Stimulated activated CD4-positive, alpha-beta T cell treated with anti-CD3 and anti-CD28 coated beads, Interleukin-15, amount 100 ng/mL, for 24 hours (primary cell): Measurements from ENCODE around the gene GSC2.

ENCODE experiments used
- DNase-seq: peaks from one replicate; pipeline ENCODE4 v3.0.0-alpha.2; 2020

GSC2 gene

DNA sequence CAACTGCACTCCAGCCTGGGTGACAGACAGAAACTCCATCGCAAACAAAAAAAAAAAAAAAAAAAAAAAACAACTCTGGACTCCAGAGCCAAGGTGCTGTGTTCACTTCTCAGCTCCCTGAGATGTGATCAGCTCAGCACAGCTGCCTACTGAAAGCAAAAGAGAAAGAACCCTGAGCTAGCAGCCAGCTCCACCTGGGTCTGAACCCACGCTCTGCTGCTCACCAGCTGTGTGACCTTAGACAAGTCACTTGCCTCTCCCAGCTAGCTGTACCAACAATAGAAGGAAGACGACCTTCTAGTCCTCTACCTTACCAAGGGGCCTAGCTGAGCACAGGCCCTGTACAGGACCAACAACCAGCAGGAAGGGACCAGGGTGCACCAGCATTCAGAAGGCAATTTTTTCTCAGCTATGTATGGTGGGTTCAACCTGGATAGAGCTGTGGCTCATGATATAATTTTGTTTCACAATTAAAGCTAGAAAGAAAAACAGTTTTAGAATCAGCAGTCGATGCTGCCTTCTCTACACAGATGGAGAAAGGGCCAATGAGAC lies 31.7 kb downstream of the GSC2 start:
- peak; percentile 38 for DNase-seq

DNA sequence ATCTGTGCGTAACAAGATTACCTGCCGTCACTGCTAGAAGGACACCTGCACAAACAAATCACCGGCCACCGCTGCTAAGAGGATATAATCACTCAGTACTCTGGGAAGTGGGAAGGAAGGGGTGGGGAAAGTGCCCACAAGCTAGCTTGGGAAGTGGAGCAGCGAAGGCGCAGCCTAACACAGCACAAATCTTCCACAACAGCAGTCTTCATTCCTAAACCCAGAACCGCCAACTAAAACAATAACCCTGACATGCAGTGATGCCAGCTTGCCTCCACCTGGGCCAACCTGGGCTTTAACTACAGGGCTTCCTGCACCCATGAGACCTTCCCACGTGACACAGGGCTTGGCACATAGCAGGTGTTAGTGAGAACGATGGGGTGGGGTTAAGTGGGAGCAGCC lies 33.0 kb downstream of the GSC2 start:
- DNase-seq, result no peak

DNA sequence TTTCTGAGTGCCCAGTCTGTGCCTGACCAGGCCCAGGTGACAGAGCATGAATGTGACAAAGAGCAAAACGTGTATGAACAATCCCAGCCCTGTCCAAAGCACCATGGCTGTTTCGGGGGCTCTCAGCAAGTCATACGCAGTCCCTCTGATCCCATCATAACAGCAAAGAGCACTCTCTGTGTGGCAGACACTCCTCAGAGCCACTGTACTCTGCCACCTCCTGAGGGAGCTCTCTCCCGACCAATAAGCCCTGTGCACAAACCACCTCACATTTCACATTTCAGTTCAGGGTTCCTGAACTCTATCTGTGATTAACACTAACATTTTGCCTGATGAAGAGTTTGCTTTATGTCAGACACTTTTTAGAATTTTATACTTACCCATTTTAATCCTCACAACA lies 34.5 kb downstream of the GSC2 start:
- no peak for DNase-seq

DNA sequence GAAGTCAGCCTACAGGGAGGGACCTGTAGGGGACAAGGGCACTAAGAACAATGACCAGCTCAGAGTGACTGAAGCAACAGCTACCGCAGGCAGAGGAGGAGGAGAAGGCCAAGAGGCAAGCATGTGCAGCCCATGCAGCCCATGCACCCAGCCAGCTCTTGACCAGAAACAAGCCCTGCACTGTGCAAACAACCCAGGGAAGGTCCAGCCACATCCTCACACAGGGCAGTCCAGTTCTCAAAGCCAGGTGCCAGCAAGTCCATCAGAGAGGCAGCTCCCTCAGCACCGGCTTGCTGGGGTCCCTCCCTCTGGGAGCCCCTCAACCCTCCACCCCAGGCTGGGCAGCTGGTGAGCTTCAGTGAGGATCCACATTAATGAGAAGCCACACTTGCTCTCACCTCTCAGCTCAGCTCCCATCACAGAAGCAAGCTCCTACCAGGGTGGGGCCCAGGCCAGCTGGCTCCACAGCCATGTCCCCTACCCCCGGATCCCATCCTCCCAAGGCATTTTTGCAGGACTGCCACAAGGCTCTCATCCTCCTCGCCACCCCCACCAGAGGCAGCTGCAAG lies 35.0 kb downstream of the GSC2 start:
- no peak for DNase-seq

DNA sequence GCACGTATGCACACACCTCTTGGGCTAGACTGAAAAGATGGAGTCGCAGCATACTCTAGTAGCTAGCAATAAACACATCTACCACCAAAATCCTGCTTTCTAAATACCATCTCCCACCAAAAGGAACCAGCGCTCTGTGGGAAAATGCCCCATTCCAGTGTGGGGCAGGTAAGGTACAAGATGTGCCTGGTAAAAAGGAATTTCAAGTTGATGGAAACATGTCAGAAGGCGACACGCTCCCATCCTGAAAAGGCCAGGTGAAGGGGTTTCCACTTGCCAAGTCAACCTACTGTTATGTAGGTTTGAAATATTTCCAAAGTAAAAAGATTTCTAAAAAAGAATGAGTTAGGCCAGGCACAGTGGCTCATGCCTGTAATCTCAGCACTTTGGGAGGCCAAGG lies 36.7 kb downstream of the GSC2 start:
- DNase-seq, result no peak

DNA sequence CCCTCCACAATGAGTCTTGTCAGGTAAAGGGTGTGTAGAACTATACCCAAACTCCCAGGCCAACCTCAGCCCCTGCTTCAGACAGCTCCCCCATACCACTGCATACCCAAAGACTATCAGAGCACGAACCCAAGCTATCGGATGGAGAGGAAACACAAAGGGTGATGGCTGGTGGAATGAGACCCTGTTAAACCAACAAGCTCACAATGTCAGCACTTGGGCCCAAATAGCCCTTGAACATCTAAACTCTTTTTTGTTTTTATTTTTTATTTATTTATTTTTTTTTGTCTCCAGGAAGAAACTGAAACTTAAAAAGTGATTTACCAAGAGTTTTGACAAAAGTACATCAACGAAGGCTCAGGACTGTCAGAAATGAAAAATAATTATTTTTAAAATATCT lies 38.5 kb downstream of the GSC2 start:
- DNase-seq, result no peak

DNA sequence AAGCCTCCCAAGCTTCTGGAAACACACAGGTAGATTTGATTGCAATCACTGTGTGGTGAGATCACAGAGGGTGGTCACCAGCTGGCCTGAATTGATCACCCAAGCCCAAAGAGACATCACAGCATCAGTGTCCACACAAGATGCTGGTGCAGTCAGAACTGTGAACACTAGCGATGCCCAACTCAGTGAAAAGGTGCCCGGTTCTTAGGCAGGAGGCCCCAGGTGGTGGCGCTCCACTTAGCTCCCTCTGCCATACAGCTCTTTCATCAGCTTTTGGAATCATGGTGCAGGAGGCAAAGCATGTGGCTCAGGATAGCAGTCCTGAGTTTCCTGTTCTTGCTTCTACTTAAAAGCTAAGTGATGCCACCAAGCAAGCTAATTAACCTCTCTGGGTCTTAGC lies 39.0 kb downstream of the GSC2 start:
- no peak for DNase-seq

DNA sequence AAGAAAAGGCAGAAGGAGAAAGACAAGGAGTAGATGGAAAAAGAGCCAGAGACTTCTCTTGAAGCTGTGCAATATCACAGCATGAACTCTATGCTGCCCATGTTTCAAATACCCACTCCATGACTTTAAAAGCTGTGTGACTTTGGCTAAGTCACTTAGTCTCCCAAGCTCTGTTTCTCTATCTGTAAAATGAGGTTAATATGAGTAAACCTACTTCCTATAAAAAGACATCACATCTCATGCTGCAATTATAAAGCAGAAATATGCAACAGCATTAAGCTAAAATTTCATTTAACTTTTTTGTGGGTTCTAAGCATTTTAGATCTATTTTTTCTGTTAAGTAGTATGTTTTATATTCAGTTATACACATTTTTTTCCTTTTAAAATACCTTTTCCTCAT lies 39.4 kb downstream of the GSC2 start:
- DNase-seq, result no peak

DNA sequence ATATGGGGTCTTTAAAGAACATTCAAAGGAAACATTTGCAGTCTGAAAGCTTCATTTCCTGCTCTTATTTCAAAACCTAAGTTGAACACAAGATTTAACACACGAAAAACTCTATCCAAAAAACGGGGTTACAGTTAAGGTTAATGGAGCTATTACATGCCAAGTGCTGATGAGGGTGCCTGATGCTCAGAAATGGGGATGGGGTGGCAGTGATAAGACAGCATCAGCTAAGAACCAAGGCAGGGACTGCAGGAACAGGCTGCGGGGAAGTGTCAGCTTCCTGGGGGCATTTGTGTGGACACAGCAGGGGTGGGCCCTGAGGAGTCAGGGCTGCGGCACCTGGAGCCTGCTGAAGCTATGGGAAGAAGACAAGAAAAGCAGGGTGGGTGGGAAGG lies 40.0 kb downstream of the GSC2 start:
- no peak for DNase-seq

DNA sequence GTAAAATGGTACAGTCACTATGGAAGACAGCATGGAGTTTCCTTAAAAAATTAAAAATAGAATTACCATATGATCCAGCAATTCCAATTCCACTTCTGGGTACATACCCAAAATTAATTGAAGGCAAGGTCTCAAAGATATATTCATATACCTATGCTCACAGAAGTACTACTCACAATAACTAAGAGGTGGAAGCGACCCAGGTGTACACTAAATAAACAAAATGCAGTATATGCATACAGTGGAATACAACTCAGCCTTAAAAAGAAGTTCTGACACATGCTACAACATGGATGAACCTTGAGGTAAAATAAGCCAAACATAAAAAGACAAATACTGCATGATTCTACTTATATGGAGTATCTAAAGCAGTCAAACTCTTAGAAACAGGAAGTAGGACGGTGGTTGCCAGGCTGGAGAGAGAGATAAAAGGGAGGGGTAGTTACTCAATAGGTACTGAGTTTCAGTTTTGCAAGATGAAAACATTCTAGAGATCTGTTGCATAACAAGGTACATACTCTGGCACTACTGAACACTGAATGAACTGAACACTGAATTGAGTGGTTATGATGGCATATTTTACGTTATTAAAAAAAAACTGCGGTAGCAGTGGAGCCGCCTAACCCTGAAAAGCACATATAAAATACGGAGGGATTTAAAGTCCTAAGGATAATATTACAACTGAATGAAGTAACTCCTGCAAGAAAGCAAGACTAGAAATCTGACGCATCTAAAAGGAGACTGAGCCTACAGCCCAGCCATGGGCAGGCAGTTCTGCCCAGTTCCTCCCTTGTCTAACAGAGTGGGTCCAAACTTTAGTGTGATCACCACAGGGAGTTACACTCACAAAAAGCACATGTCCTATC lies 40.7 kb downstream of the GSC2 start:
- DNase-seq, result peak; percentile 56

DNA sequence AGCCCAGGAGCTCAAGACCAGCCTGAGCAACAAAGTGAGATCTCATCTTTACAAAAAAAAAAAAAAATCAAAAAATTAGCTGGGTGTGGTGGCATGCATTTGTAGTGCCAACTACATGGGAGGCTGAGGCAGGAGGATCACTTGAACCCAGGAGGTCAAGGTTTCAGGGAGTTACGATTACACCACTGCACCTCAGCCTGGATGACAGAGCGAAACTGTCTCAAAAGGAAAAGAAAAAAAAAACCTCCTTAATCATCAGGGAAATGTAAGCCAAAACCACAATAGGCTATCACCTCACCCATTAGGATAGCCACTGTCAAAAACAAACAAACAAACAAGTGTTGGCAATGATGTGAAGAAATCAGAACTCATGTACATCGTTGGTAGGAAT lies 41.3 kb downstream of the GSC2 start:
- DNase-seq, result no peak

DNA sequence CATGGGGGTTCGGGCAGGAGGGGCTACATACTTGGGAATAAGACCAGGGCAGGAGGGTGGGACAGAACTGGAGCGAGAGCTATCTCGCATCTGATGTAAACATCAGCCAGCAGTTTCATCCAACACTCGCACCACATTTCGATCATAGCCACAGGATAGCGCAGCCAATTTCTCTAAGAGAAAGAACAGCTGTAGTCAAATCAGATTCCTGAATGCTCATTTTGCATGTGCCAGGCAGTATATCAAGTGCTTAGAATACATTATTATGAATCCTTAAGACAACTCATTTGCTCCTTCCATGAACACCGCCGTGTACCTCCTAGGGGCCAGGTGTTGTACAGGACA lies 42.4 kb downstream of the GSC2 start:
- no peak for DNase-seq

DNA sequence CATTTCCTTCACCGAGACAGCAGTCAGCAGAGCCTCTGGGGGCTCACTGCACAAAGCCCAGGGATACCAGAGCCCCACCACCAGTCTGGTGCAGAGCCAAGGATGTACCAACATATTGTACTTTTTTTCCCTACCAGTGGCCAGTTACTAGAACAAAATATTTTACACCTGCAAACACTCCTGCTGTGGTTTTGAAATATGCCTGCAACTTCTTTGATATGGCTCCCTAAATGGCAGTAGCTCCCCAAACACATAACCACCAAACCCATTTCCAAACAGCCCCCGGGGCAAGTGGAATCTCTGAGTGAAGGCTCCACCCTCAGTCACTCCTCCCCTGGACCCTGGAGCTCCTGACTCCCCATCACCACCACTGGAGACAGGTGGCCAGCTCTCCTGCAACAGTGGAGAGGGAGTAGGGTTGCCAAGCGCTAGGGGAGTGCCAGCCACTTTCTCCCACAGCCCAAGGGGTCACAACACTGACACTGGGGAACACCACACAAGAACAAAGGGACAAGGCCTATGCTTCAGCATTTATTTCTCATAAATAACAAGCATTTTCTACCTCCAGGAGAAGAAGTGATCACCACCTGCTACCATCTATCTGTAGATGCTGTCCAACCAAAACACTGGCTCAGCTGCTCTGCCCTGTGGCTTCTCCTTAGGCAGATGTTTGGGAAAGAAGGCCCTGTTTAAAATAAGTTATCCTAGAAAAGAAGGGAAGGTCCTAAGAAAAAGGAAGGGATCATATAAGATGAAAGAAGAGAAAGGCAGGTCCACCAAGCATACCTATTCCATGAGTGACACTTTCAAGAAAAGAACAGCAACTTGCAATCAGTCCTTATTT lies 43.0 kb downstream of the GSC2 start:
- DNase-seq, result no peak

DNA sequence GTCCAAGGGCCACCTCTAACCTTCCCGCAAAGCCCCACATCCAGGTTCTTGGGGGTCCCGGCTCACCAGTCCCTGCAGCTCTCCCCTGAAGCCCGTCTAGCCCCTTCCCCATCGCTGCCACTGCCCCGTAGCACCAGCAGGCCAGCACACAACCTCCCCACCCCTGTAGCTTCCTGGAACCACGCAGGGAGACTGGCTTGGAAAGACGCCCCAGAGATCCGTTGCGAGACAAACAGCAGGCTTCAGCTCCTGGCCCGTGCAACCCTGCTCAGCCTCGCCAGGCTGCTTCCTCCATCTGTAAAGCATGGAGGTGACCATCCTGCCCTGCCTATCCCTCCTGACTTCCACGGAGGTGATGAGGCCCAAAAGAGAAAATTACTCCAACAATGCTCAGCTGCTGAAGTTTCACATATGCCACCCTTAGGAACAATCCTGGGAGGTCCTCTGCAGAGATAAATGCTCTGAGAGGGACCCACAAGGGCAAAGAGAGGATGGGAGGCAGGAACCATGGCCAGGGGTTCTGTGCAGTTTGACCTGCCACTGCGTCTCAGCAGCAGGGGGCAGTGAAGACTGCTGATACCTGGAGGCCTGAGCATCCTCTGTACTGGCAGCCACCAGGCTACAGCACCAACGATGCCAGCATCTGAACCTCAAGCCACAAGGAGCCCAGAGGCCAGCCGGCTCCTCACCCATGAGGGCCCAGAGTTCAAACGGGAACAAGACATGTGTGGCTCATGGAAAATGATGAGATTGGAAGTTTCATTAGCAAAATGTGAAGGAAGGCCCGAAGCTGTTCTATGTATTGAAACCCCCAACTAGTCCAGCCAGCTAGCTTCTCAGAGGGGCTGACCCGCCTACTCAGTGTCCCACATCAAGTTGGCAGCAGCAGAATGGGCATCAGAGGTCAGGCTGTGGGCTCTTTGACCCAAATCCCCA lies 44.0 kb downstream of the GSC2 start:
- DNase-seq, result peak; percentile 40

DNA sequence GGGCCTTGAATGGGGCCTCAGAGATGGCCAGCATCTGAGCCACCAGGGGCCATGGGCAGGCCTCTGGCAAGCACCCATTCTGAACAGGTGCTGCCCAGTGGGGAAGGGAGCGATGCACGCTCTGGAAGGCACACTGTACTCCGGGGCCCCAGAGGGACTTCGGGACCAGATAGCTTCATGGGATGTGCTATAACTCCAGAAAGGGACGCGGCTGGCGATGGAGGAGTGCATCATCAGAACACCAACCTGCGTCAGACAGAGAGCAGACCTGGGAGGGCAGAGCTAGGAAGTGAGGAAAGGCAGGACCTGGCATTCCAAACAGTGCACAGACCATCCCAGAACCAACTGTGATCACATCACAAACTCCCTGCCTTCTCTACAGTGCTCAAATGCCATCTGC lies 44.6 kb downstream of the GSC2 start:
- no peak for DNase-seq

DNA sequence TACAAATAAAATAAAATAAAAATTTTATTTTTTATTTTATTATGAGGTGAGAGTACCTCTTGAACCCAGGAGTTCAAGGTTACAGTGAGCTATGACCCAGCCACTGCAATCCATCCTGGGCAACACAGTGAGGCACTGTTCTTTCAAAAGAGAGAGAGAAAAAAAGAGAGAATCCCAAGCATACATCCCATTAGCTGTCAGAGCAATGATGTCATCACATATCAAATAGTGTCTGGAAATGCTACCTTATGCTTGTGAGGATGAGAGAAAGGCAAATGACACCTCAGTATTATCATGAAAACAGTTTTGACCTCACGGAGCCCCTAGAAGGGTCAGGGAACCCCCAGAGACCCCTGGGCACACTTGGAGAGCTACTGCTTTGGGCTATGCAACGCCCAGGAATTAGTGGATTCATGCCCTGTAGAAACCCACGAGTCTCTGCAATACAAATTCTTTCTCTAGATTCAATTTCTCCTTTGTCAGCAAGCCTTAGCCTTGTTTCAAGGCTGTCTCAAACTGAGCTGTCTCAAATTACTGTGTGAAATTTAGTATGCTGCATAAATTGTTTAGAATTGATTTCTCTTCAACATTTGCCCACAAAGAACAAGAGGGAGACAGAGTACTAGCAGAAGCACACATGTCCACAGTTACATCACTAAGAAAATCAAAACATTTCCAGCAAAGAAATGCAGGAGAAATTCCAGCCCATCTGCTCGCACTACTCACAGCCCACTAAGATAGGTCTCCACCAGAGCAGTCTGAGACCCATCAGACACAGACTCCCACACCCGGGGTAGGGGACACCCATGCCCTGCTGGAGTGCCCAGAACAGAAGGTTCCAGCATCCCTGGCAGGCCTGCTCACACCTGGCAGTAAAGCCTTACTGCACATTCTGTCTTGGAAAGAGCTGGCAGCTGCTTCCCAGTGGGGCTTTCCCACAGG lies 45.9 kb downstream of the GSC2 start:
- DNase-seq, result no peak

DNA sequence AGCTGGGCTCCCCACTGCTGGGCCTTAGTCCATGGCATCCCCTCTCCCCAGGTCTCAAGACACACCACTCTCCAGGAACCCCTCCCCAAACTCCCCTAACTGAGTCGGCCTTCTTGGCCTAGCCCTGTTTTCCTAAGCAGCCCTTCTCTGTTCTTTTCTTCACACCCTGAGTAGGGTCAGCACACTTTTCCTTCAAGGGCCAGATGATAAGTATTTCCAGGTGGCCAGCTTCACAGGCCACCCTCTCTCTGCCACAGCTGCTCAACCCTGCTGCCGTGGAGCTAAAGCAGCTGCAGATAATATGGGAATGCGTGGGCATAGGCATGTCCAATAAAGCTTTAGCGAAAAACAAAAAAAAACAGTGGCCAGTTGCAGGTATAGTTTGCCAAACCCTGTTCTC lies 51.9 kb downstream of the GSC2 start:
- DNase-seq, result no peak

DNA sequence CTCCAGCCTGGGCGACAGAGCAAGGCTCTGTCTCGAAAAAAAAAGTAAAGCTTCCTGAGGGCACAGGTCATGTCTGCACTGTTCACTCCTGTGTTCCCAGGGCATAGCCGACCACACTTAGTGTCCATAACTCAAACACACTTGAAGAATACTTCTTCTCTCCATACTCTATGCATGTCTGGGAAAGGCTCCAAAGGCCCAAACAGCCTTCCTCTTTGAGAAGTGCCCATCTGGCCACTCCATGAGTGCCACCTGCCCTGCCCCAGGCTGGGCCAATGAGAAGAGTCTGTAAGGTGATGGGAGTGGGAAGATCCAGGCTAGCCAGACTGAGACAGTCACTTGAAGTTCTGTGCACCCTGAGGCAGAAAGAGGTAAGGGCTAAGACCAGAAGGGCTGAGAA lies 52.6 kb downstream of the GSC2 start:
- DNase-seq, result no peak
